ENCODE data around the gene CYP46A1.

CYP46A1 gene

DNA sequence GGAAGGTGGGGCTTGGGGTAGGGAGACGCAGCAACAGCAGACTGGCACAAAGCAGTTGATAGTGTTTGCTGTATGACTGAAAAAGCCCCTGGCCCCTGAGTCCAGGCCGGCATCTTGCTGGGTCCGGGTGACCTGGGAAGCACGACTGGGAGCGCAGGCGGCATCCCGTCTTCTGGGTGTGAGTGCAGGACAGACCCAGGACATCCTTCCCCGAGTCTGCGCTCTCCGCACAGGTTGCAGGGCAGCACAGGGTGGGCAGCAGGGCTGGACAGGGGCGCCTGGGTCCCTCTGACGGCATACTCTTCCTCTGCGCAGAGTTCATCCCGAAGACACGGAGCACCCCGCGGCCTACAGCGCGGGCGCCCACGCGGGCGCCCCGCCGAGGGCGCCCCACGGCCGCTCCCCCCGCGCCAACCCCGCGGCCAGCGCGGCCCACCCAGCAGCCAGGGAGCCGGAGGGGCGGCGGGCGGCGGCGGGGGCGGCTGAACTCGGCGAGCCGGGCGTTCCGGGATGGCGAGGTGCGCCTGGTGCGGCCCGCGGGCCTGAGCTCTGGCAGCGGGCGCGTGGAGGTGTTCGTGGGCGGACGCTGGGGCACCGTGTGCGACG is 9.2 kb upstream of the CYP46A1 start:
- no peak overlapping the region for H3K4me3 ChIP-seq (ENCODE audit: severe bottlenecking)
- peaks cover 22% of the 10 kb centered on the region for H3K27me3 ChIP-seq (ENCODE audit: insufficient read depth, poor library complexity, severe bottlenecking)
- TF ChIP-seq, protein P1, sequence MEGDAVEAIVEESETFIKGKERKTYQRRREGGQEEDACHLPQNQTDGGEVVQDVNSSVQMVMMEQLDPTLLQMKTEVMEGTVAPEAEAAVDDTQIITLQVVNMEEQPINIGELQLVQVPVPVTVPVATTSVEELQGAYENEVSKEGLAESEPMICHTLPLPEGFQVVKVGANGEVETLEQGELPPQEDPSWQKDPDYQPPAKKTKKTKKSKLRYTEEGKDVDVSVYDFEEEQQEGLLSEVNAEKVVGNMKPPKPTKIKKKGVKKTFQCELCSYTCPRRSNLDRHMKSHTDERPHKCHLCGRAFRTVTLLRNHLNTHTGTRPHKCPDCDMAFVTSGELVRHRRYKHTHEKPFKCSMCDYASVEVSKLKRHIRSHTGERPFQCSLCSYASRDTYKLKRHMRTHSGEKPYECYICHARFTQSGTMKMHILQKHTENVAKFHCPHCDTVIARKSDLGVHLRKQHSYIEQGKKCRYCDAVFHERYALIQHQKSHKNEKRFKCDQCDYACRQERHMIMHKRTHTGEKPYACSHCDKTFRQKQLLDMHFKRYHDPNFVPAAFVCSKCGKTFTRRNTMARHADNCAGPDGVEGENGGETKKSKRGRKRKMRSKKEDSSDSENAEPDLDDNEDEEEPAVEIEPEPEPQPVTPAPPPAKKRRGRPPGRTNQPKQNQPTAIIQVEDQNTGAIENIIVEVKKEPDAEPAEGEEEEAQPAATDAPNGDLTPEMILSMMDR (IDR thresholded peaks at IDR 0.05; ENCODE audit: poor library complexity, severe bottlenecking): no peak
- DNase-seq (ENCODE audit: low spot score): peak; percentile 44
- H3K36me3 ChIP-seq (ENCODE audit: low read depth): no peaks in the 10 kb centered on the region
- no peak for ATAC-seq (ENCODE audit: low read depth)
- H3K4me1 ChIP-seq (ENCODE audit: insufficient read depth, poor library complexity, severe bottlenecking): no peaks in the 10 kb centered on the region
- H3K9me3 ChIP-seq (ENCODE audit: severe bottlenecking): peaks cover 17% of the 10 kb centered on the region
- H3K27ac ChIP-seq (ENCODE audit: poor library complexity, severe bottlenecking): no peak overlapping the region

DNA sequence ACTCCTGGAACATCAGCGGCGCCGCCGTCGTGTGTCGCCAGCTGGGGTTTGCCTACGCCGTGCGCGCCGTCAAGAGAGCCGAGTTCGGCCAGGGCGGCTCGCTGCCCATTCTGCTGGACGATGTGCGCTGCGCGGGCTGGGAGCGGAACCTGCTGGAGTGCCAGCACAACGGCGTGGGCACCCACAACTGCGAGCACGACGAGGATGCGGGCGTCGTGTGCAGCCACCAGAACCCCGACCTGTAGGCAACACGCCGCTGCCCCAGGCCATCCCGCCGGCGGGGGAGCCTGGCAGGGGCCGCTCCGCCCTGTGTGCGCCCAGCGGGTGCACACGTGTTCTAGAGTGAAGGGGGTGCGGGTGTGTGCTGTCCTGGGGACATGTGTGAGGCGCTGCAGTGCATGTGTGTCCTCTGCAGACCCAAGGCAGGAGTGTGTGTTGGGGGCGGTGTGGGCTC is 8.7 kb upstream of the CYP46A1 start:
- TF ChIP-seq, protein P1 (IDR thresholded peaks at IDR 0.05; ENCODE audit: poor library complexity, severe bottlenecking): no peak
- Histone ChIP-seq H3K27me3 (ENCODE audit: insufficient read depth, poor library complexity, severe bottlenecking) (peaks cover 22% of the 10 kb centered on the region), H3K4me1 (ENCODE audit: insufficient read depth, poor library complexity, severe bottlenecking) (no peaks in the 10 kb centered on the region), H3K27ac (ENCODE audit: poor library complexity, severe bottlenecking) (no peak overlapping the region), H3K36me3 (ENCODE audit: low read depth) (no peaks in the 10 kb centered on the region), H3K9me3 (ENCODE audit: severe bottlenecking) (peaks cover 17% of the 10 kb centered on the region), H3K4me3 (ENCODE audit: severe bottlenecking) (no peak overlapping the region)
- ATAC-seq (ENCODE audit: low read depth): peak; percentile 18; the same call in 2 of the 3 replicates
- DNase-seq (ENCODE audit: low spot score): no peak

DNA sequence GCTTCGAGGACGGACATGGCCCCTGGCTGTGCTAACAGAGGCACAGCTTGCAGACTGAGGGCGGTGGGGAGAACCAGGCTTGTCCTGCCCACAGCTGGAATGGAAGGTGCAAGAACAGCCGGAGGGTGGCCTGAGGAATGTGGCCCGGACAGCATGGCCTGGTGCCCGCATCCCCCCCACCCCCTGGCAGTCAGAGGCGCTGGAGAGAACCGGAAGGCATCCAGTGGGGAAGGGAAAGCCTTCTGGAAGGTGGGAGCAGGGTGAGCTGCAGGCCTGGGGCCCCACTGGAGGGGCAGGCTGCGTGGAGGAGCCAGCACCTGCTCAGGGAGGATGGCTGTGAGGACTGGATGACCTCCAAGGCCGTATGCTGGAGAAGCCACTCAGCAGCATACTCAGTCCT is 8.1 kb upstream of the CYP46A1 start:
- Histone ChIP-seq H3K4me3 (ENCODE audit: severe bottlenecking) (no peak overlapping the region), H3K36me3 (ENCODE audit: low read depth) (no peaks in the 10 kb centered on the region), H3K9me3 (ENCODE audit: severe bottlenecking) (peaks cover 17% of the 10 kb centered on the region), H3K4me1 (ENCODE audit: insufficient read depth, poor library complexity, severe bottlenecking) (no peaks in the 10 kb centered on the region), H3K27ac (ENCODE audit: poor library complexity, severe bottlenecking) (no peak overlapping the region), H3K27me3 (ENCODE audit: insufficient read depth, poor library complexity, severe bottlenecking) (peaks cover 22% of the 10 kb centered on the region)
- DNase-seq (ENCODE audit: low spot score) (no peak), ATAC-seq (ENCODE audit: low read depth) (peak; percentile 8; the same call in 1 of the 3 replicates)
- TF ChIP-seq, protein P1 (IDR thresholded peaks at IDR 0.05; ENCODE audit: poor library complexity, severe bottlenecking): no peak

DNA sequence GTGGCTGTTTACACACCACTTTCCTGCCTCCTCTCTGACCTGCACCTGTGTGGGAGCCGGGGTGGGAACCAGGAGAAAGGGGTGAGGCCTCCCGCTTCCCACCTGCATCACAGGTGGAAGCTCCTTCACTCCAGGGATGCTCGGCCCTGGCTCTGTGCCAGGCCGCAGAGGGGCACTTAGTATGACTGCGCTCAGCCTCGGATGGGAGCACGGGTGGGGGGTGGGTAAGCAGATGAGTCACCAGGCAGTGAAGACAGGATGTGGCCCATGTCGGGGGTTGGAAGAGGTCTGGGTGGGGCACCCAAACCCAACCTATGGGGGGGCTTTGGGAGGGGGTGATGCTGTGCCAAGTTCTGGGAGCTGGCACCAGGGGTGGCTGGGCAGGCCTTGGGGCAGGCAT is 7.4 kb upstream of the CYP46A1 start:
- DNase-seq (ENCODE audit: low spot score) (no peak), ATAC-seq (ENCODE audit: low read depth) (no peak)
- H3K36me3 ChIP-seq (ENCODE audit: low read depth): no peaks in the 10 kb centered on the region
- H3K4me3 ChIP-seq (ENCODE audit: severe bottlenecking): no peak overlapping the region
- TF ChIP-seq, protein P1 (IDR thresholded peaks at IDR 0.05; ENCODE audit: poor library complexity, severe bottlenecking): no peak
- no peaks in the 10 kb centered on the region for H3K4me1 ChIP-seq (ENCODE audit: insufficient read depth, poor library complexity, severe bottlenecking)
- peaks cover 17% of the 10 kb centered on the region for H3K9me3 ChIP-seq (ENCODE audit: severe bottlenecking)
- peaks cover 22% of the 10 kb centered on the region for H3K27me3 ChIP-seq (ENCODE audit: insufficient read depth, poor library complexity, severe bottlenecking)
- H3K27ac ChIP-seq (ENCODE audit: poor library complexity, severe bottlenecking): no peak overlapping the region
